Measurements from ENCODE around the gene MT2A. TPM values are rescaled to one million over a fixed set of nuclear protein-coding genes. Genes with fewer than 3 reads are reported as not detected.

Gene MT2A
- total RNA-seq (10 to 100 TPM; 25.3 to 96.9 (median 43.8) TPM), polyA plus RNA-seq (100 to 1,000 TPM in 2 of 3 donors, 10 to 100 TPM in 1; 73.3 to 176 (median 112) TPM)
- long read RNA-seq, donor 1, transcript MT2A-201 (3 exons, 786 nt) = major isoform, 37 of 42 reads
- long read RNA-seq, donor 1, partial matches to known transcripts = 0 of 42 reads
- long read RNA-seq, donor 1, other reads (novel, unspliced or antisense) = 0 of 42 reads
- long read RNA-seq, donor 2, transcript MT2A-203 (1 exons, 903 nt) = minor isoform, 9 of 516 reads
- long read RNA-seq, donor 2, transcript MT2A-201 (3 exons, 786 nt) = major isoform, 76 of 516 reads
- long read RNA-seq, donor 2, partial matches to known transcripts = 164 of 516 reads
- long read RNA-seq, donor 2, other reads (novel, unspliced or antisense) = 265 of 516 reads

DNA sequence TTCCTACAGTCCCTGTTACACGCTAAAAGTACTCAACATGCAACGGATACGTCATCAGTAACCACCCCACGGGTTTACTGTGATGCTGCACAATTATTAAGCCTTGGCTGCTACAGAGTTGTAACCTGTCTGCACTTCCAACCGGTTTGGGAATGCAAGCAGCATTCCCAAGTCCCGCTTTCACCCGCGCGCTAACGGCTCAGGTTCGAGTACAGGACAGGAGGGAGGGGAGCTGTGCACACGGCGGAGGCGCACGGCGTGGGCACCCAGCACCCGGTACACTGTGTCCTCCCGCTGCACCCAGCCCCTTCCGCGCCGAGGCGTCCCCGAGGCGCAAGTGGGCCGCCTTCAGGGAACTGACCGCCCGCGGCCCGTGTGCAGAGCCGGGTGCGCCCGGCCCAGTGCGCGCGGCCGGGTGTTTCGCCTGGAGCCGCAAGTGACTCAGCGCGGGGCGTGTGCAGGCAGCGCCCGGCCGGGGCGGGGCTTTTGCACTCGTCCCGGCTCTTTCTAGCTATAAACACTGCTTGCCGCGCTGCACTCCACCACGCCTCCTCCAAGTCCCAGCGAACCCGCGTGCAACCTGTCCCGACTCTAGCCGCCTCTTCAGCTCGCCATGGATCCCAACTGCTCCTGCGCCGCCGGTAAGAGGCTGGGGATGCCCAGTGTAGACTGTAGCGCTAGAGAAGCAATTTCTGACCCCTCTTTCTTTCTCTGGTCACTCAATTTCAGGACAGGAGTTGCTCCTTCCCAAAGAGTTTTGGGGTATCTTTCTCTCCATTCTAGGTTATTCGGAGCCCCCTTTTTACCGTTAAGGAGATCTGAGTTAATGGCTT lies at the start of gene MT2A:
TSS of gene MT2A (plus strand) at position 542 of the 833 bp plus-strand sequence. CDS start at position 614, 72 bp downstream.
- intact Hi-C loops (cut with DNase I; ENCODE audit: low total_unique reads) = loop anchor here (10.0 kb wide), 2 partner anchors 77 to 93 kb away; partner anchors contain the start of gene MT1X
- peak; percentile 95 for TF ChIP-seq POLR2AphosphoS5 (IDR thresholded peaks at IDR 0.05)
- TF ChIP-seq, protein P1, sequence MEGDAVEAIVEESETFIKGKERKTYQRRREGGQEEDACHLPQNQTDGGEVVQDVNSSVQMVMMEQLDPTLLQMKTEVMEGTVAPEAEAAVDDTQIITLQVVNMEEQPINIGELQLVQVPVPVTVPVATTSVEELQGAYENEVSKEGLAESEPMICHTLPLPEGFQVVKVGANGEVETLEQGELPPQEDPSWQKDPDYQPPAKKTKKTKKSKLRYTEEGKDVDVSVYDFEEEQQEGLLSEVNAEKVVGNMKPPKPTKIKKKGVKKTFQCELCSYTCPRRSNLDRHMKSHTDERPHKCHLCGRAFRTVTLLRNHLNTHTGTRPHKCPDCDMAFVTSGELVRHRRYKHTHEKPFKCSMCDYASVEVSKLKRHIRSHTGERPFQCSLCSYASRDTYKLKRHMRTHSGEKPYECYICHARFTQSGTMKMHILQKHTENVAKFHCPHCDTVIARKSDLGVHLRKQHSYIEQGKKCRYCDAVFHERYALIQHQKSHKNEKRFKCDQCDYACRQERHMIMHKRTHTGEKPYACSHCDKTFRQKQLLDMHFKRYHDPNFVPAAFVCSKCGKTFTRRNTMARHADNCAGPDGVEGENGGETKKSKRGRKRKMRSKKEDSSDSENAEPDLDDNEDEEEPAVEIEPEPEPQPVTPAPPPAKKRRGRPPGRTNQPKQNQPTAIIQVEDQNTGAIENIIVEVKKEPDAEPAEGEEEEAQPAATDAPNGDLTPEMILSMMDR (IDR thresholded peaks at IDR 0.05 in 8 of 11, conservative IDR thresholded peaks at IDR 0.05 in 3 of 11) = peak in 1 of 11 experiments; percentile 13
- TF ChIP-seq POLR2A (IDR thresholded peaks at IDR 0.05) = peak in 1 of 3 donors; percentile 84
- no peaks in the 10 kb centered on the region for H3K27me3 ChIP-seq (replicated peaks in 1 of 7)
- H3K4me1 ChIP-seq = peaks cover 24 to 72% (median 47%) of the 10 kb centered on the region in 6 donors
- 6 to 16% (median 9%) methylated on average over 20 to 62 of the region's 62 CpGs for WGBS, 5 donors
- peak within 1 kb of the TSS; percentile 78 to 96 (median 89) for H3K27ac ChIP-seq
- no peaks in the 10 kb centered on the region for H3K36me3 ChIP-seq
- H3K9me3 ChIP-seq = no peaks in the 10 kb centered on the region
- DNase-seq = peak; percentile 99
- H3K4me3 ChIP-seq = peak within 1 kb of the TSS; percentile 37 to 75 (median 61)

GRCh38 chr16:56559109-56559508 lies 49.3 kb upstream of the MT2A start:
- intact Hi-C loops (cut with DNase I; ENCODE audit: low total_unique reads) = no loop called here
- WGBS, 5 donors = 79 to 99% (median 87%) methylated on average over 4 of the region's 4 CpGs
- H3K4me1 ChIP-seq = no peaks in the 10 kb centered on the region
- H3K27ac ChIP-seq = no peak overlapping the region
- H3K27me3 ChIP-seq (replicated peaks in 1 of 7) = peaks cover 0 to 20% (median 0%) of the 10 kb centered on the region in 7 donors
- DNase-seq = no peak
- H3K4me3 ChIP-seq = no peak overlapping the region
- H3K36me3 ChIP-seq = no peaks in the 10 kb centered on the region
- no peaks in the 10 kb centered on the region for H3K9me3 ChIP-seq
- TF ChIP-seq, protein P1 (IDR thresholded peaks at IDR 0.05 in 8 of 11, conservative IDR thresholded peaks at IDR 0.05 in 3 of 11) = no peak
- TF ChIP-seq POLR2A (IDR thresholded peaks at IDR 0.05) = no peak
- no peak for TF ChIP-seq POLR2AphosphoS5 (IDR thresholded peaks at IDR 0.05)

GRCh38 chr16:56560447-56560846 lies 47.9 kb upstream of the MT2A start:
- H3K4me1 ChIP-seq = no peaks in the 10 kb centered on the region
- DNase-seq = no peak
- TF ChIP-seq POLR2AphosphoS5 (IDR thresholded peaks at IDR 0.05) (no peak), POLR2A (IDR thresholded peaks at IDR 0.05) (no peak)
- TF ChIP-seq, protein P1 (IDR thresholded peaks at IDR 0.05 in 8 of 11, conservative IDR thresholded peaks at IDR 0.05 in 3 of 11) = no peak
- no peak overlapping the region for H3K4me3 ChIP-seq
- H3K27me3 ChIP-seq (replicated peaks in 1 of 7) = peaks cover 0 to 23% (median 0%) of the 10 kb centered on the region in 7 donors
- H3K9me3 ChIP-seq = no peaks in the 10 kb centered on the region
- no peak overlapping the region for H3K27ac ChIP-seq
- intact Hi-C loops (cut with DNase I; ENCODE audit: low total_unique reads) = no loop called here
- no peaks in the 10 kb centered on the region for H3K36me3 ChIP-seq
- 41 to 82% (median 73%) methylated on average over 1 of the region's 1 CpG for WGBS, 5 donors
